IMR-90 (cell line): ENCODE results near the gene CLCF1. TPM values are rescaled to one million over a fixed set of nuclear protein-coding genes. Genes with fewer than 3 reads are reported as not detected.

Experiments used
- ATAC-seq: fragments of 200-7000 bp; cut with Tn5 transposase; 2 replicates; pipeline ENCODE4 v1.9.1; 2020; ENCODE audit warnings: low read depth, mild to moderate bottlenecking, moderate library complexity
- BruUV-seq: library from RNA; stranded (reverse); fragments of 400-500 nt; replicated peaks from 2 replicates; lab custom pipeline; 2021; lab: Mats Ljungman, UMichigan
- CTCF ChIA-PET: fragments of 300-600 bp; formaldehyde crosslinking; extraction: SDS; loops from one replicate; lab custom pipeline; 2021; ENCODE audit warnings: antibody characterized with exemption; lab: Yijun Ruan, JAX
- POLR2A ChIA-PET: fragments of 300-600 bp; sonication (Branson Sonifier 250); formaldehyde crosslinking; loops from one replicate; lab custom pipeline; 2022; ENCODE audit warnings: antibody characterized with exemption; ENCODE audit not compliant: unreplicated experiment; lab: Charles Lee
- DNase-seq: peaks from one replicate; pipeline ENCODE4 v3.0.0; 2013
- H2AFZ ChIP-seq: replicated peaks from 2 replicates; pipeline ENCODE3; 2013; ENCODE audit warnings: low read length, mild to moderate bottlenecking; ENCODE audit not compliant: poor library complexity
- H2AK5ac ChIP-seq: 2 replicates; pipeline ENCODE4 v1.6.1; 2013; ENCODE audit warnings: low read depth, low read length, inconsistent platforms
- H2AK9ac ChIP-seq: replicated peaks from 2 replicates; pipeline ENCODE3; 2013; ENCODE audit warnings: mild to moderate bottlenecking, low read depth, low read length, moderate library complexity; ENCODE audit not compliant: poor library complexity
- H2BK120ac ChIP-seq: 2 replicates; pipeline ENCODE4 v1.6.1; 2013; ENCODE audit warnings: low read depth, low read length, inconsistent platforms
- H2BK15ac ChIP-seq: 3 replicates; pipeline ENCODE4 v1.6.1; 2013; ENCODE audit warnings: low read depth, low read length, inconsistent platforms
- H2BK20ac ChIP-seq: 2 replicates; pipeline ENCODE4 v1.6.1; 2013; ENCODE audit warnings: low read depth, mild to moderate bottlenecking, inconsistent platforms, low read length, moderate library complexity
- H2BK5ac ChIP-seq: 2 replicates; pipeline ENCODE4 v1.6.1; 2013; ENCODE audit warnings: mild to moderate bottlenecking, low read depth, low read length, inconsistent platforms; ENCODE audit not compliant: poor library complexity, severe bottlenecking
- H3K14ac ChIP-seq: replicated peaks from 2 replicates; pipeline ENCODE4 v1.6.1; 2013; ENCODE audit warnings: low read depth, low read length, inconsistent platforms
- H3K18ac ChIP-seq: 2 replicates; pipeline ENCODE4 v1.6.1; 2013; ENCODE audit warnings: low read depth, low read length, control low read depth
- H3K23ac ChIP-seq: 2 replicates; pipeline ENCODE4 v1.6.1; 2013; ENCODE audit warnings: low read depth, low read length, inconsistent platforms
- H3K27ac ChIP-seq: 2 replicates; pipeline ENCODE4 v1.5.1; 2013; ENCODE audit warnings: mild to moderate bottlenecking, control low read depth, low read length; ENCODE audit not compliant: insufficient read depth
- H3K27me3 ChIP-seq: 2 replicates; pipeline ENCODE4 v1.6.1; 2013; ENCODE audit warnings: low read length; ENCODE audit not compliant: control insufficient read depth, insufficient read depth
- H3K36me3 ChIP-seq: 2 replicates; pipeline ENCODE4 v1.6.1; 2013; ENCODE audit warnings: low read length, mixed read lengths; ENCODE audit not compliant: control insufficient read depth, insufficient read depth
- H3K4ac ChIP-seq: 2 replicates; pipeline ENCODE4 v1.6.1; 2013; ENCODE audit warnings: low read depth, low read length, inconsistent platforms
- H3K4me1 ChIP-seq: 2 replicates; pipeline ENCODE4 v1.6.1; 2013; ENCODE audit warnings: low read length, mixed read lengths; ENCODE audit not compliant: control insufficient read depth, insufficient read depth
- H3K4me2 ChIP-seq: 2 replicates; pipeline ENCODE4 v1.6.1; 2013; ENCODE audit warnings: low read depth, mild to moderate bottlenecking, control low read depth, low read length, moderate library complexity
- H3K4me3 ChIP-seq: 2 replicates; pipeline ENCODE4 v1.5.1; 2013; ENCODE audit warnings: low read depth, mild to moderate bottlenecking, control low read depth, low read length, moderate library complexity; ENCODE audit not compliant: insufficient read depth
- H3K56ac ChIP-seq: 2 replicates; pipeline ENCODE4 v1.6.1; 2013; ENCODE audit warnings: low read length, inconsistent platforms; ENCODE audit not compliant: insufficient read depth; ENCODE audit errors: extremely low read depth
- H3K79me1 ChIP-seq, 2 experiments: 2 replicates each; pipeline ENCODE4 v1.6.1; 2013; ENCODE audit warnings: low read length in 2 of 2, inconsistent platforms in 1 of 2, low read depth in 1 of 2
- H3K9ac ChIP-seq: 2 replicates; pipeline ENCODE4 v1.6.1; 2013; ENCODE audit warnings: low read depth, low read length, control low read depth
- H3K9me1 ChIP-seq: 2 replicates; pipeline ENCODE4 v1.6.1; 2013; ENCODE audit warnings: low read length, inconsistent platforms; ENCODE audit not compliant: insufficient read depth
- H3K9me3 ChIP-seq: 2 replicates; pipeline ENCODE4 v1.6.1; 2013; ENCODE audit warnings: low read length; ENCODE audit not compliant: control insufficient read depth, insufficient read depth
- H4K20me1 ChIP-seq: 2 replicates; pipeline ENCODE4 v1.6.1; 2013; ENCODE audit warnings: low read length, inconsistent platforms; ENCODE audit not compliant: insufficient read depth
- H4K5ac ChIP-seq: 2 replicates; pipeline ENCODE4 v1.6.1; 2013; ENCODE audit warnings: mild to moderate bottlenecking, low read depth, low read length, control low read depth
- H4K8ac ChIP-seq, 2 experiments: 2 replicates each; pipeline ENCODE4 v1.6.1; 2013; ENCODE audit warnings: low read depth in 2 of 2, low read length in 2 of 2, control low read depth in 1 of 2, inconsistent platforms in 1 of 2
- H4K91ac ChIP-seq: 2 replicates; pipeline ENCODE4 v1.6.1; 2013; ENCODE audit warnings: low read depth, low read length, inconsistent platforms; ENCODE audit not compliant: insufficient read depth
- POLR2A ChIP-seq: IDR thresholded peaks from 2 replicates; pipeline ENCODE4 v1.6.1; 2012; ENCODE audit warnings: mild to moderate bottlenecking, low read depth, low read length
- WGBS, 2 experiments: methylation state at CpG; one replicate each; pipeline versions ENCODE4 v1.1.5 to v1.1.7; 2013; ENCODE audit warnings: missing lambda C conversion rate in 2 of 2; ENCODE audit not compliant: insufficient read length in 1 of 2; ENCODE audit errors: extremely low coverage in 2 of 2; 5-methylcytosine and 5-hydroxymethylcytosine counted together
- dilution Hi-C: fragments of 300-500 bp; cut with HindIII; formaldehyde crosslinking; loops from one replicate; pipeline ENCODE4 v1.14.3; 2018; ENCODE audit warnings: low sequenced_read_pairs; ENCODE audit not compliant: unreplicated experiment
- in situ Hi-C: fragments of 300-500 bp; cut with MboI; formaldehyde crosslinking; loops from 3 replicates; pipeline ENCODE4 v1.14.3; 2019; ENCODE audit warnings: low sequenced_read_pairs, inconsistent platforms, mixed read lengths
- intact Hi-C: fragments of 100-400 bp; cut with micrococcal nuclease; formaldehyde crosslinking; loops from 2 replicates; pipeline ENCODE4 v1.10.0; 2022
- polyA plus RNA-seq, 3 experiments: library from polyadenylated mRNA; depleted of rRNA; stranded (reverse); fragments of >200 nt; gene quantifications; 2 replicates each; pipeline ENCODE4 v1.2.3, GENCODE V29; 2012; ENCODE audit warnings: low replicate concordance in 1 of 3
- total RNA-seq: library from RNA; depleted of rRNA; stranded (reverse); fragments of >200 nt; gene quantifications from 2 replicates; pipeline ENCODE4 v1.2.3, GENCODE V29; 2012

Gene CLCF1
- total and polyA plus RNA-seq, 2 of the 4 experiments (the other 2 are of a cell fraction), result 5.6 to 27.8 TPM

DNA sequence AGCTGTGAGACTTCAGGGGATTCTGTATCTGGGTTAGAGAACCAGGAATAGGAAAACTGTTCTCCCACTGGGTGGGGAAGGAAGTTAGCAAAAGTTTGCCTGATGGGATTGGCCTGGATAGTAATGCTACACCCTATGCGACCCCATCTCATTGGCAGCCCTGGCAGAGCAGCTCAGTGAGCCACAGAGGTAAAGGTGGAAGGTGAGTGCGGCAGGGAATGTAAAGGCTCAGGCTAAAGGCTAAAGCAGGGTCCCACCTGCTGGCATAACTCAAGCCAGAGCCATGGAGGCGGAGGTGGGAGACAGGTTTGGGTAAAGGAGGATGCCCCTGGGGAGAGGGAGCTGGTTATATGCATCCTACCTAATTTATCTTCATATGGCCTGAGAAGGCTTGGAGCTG, 51.3 kb downstream of the CLCF1 start:
- Histone ChIP-seq H3K4me2 (no peak overlapping the region), H3K27ac (no peak overlapping the region), H4K20me1 (peaks cover 6% of the 10 kb centered on the region; the same call in 1 of the 2 replicates), H4K91ac (no peak overlapping the region), H2AK9ac (no peak overlapping the region), H4K5ac (no peak overlapping the region), H3K23ac (no peak overlapping the region), H3K56ac (no peak overlapping the region), H3K9me1 (peaks cover 3% of the 10 kb centered on the region; the same call in 1 of the 2 replicates), H3K36me3 (no peaks in the 10 kb centered on the region), H3K4ac (no peak overlapping the region), H2BK20ac (no peak overlapping the region), H2BK15ac (no peak overlapping the region), H2AFZ (no peak overlapping the region), H3K18ac (no peak overlapping the region), H3K14ac (no peak overlapping the region), H2AK5ac (no peak overlapping the region), H2BK5ac (no peak overlapping the region), H3K4me1 (0 out of 2 replicates have a peak, but pooled peaks cover 2% of the 10 kb centered on the region), H3K4me3 (no peak overlapping the region), H4K8ac (no peak overlapping the region), H3K9me3 (no peaks in the 10 kb centered on the region), H3K27me3 (no peaks in the 10 kb centered on the region), H3K79me1 (no peaks in the 10 kb centered on the region; a peak in 1 of 4 replicates), H2BK120ac (no peak overlapping the region), H3K9ac (no peak overlapping the region)
- WGBS, 2 experiments, result 69% methylated on average over 2 of the region's 3 CpGs; no CpG with 5 or more reads in 1 of the 2 experiments
- in situ Hi-C loops, result no loop called here
- dilution Hi-C loops, result no loop called here
- CTCF ChIA-PET, result interaction anchor here (1.9 kb wide), 1 partner anchor 24 kb away, joined by 4 read pairs; no protein-coding TSS in a partner anchor
- intact Hi-C loops, result no loop called here
- DNase-seq, result no peak
- no TSS peak for BruUV-seq
- POLR2A ChIA-PET, result interaction anchor here (0.6 kb wide), 1 partner anchor 53 kb away, joined by 11 read pairs; no protein-coding TSS in a partner anchor
- no peak for ATAC-seq
- TF ChIP-seq POLR2A, result no peak
